ENCODE data around the gene PPP2R5D.

PPP2R5D gene

DNA sequence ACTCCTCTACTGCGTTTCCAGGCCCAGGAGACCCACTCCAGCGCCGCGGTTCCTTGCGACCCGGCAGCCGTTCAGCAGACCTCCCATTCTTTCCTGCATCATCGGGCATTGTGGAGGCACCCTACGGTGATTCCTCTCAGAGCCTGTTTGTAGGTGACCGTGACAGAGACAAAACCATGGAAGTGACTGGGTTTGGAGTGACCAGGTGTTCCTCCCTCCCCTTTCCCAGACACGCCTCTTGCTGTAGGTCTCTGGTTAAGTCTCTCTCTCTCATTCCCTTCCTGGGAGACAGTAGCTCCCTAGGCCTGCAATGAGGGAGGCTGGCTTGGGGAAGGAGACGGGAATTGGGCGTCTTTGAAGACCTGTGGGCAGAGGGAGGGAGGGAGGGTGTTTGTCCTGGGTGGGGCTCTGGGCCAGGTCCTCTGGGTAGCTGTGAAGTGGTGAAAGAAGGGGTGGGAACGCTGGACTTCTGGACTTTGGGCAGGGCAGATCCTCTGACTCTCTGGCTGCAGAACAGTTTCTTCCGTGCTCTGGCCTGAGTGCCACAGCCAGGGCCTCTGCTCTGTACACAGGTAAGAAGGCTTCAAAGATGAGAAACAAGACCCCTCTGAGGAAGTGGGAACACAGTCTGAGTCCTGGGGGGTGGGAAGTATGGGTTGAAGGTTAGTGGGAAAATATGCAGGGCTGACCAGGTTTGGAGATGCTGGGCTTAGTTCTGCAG is 75.8 kb downstream of the PPP2R5D start:
- DNase-seq, result no peak

DNA sequence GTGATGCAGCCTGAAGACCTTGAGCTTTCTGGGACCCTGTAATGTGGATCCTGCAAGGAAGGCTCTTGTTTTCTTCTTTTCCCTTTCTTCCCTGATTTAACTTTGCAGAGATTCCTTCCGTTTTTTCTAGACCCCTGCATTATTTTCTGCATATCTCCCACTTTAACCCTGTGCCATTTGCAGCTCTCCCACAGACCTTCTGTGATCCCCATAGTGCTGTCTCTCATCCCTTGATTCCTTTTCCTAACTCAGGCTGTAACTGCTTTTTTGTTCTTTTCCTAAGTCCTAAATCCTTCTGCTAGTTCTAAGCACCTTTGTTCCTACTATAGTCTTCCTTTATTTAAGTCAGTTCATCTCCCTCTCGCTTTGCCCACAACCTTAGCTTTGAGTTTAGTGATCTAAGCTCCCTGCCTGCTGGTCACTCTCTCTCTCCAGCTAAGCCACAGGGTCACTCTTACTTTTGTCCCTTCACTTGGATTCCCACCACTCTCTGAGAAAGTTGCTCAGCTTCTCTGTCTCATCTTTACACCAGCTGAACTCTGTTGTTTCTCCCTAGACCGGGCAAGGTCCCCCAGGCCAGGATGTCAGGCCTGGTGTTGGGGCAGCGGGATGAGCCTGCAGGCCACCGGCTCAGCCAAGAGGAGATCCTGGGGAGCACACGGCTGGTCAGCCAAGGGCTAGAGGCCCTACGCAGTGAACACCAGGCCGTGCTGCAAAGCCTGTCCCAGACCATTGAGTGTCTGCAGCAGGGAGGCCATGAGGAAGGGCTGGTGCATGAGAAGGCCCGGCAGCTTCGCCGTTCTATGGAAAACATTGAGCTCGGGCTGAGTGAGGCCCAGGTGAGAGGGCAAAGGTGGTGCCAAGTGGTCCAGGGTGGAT is 76.6 kb downstream of the PPP2R5D start:
- DNase-seq, result no peak

DNA sequence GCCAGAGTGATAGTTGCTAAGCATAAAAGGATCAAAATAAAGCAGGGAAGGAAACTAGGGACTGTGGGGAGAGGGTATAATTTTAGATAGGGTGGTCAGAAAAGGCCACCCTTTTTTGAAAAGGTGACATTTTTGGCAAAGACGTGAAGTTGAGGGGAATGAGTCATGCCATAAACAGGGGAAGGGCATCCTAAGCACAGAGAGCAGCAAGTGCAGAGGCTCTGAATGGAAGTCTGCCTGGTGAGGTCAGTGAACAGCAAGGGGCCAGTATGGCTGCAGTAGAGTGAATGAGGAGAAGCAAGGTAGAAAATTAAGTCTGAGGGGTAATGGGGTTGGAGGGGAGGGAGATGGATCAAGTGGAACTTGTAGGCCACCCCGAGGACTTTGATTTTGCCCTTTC is 77.5 kb downstream of the PPP2R5D start:
- DNase-seq, result no peak
